Ureter (tissue), 1 donor: ENCODE results near the gene GNL2. TPM values are rescaled to one million over a fixed set of nuclear protein-coding genes. Genes with fewer than 3 reads are reported as not detected.
A peak's percentile ranks its signal among the peaks of the same experiment; 100 is the strongest.
"Not testable (repeated sequence)": the region's sequence is repeated elsewhere in the genome, so short reads cannot be mapped to it uniquely, and the experiment has no call there.

Source experiments
- DNase-seq: peaks from one replicate; pipeline ENCODE4 v3.0.0-alpha.2; 2020; ENCODE audit warnings: low spot score
- total RNA-seq: library from RNA; stranded (reverse); gene quantifications from one replicate; pipeline ENCODE4 v1.2.4, GENCODE V29; 2023
- donor health status: DM: yes; HTN: yes; CAD: no.

GNL2 gene
- total RNA-seq, 1 donor from 2014 or later = 46.4 TPM

DNA sequence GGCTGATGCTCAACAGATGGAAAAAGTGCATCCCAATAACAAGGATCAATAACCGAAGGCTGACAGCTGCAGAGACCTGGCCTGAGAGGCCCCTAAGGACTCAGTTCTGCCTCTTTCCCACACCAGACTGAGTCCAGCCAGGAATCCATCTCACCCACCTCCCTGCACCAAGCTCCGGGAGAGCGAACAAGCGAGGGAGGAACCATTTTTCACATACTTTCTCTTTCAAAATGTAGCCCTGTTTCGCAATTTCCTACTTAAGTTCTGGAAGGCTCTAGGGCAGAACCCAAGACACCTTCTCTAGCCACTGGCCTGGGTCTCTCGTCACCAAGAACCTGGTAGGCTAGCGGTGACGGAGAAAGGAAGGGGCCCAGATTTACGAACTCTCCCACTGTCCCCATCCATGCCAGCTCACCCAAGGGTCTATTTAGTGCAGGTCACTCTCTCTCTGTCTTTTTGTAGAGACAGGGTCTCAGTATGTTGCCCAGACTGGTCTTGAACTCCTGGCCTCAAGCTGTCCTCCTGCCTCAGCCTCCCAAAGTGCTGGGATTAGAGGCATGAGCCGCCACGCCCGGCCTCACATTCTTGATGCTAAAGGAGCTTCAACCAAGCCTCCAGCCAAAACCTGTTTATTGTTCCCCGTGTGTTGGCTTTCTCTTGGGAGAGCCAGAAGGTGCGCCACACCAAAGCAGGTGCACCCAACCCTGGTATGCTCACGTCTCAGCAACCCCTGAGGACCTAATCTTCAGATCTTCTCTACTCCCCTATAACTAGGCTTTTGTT, 10.9 kb upstream of the GNL2 start:
- DNase-seq = no peak

DNA sequence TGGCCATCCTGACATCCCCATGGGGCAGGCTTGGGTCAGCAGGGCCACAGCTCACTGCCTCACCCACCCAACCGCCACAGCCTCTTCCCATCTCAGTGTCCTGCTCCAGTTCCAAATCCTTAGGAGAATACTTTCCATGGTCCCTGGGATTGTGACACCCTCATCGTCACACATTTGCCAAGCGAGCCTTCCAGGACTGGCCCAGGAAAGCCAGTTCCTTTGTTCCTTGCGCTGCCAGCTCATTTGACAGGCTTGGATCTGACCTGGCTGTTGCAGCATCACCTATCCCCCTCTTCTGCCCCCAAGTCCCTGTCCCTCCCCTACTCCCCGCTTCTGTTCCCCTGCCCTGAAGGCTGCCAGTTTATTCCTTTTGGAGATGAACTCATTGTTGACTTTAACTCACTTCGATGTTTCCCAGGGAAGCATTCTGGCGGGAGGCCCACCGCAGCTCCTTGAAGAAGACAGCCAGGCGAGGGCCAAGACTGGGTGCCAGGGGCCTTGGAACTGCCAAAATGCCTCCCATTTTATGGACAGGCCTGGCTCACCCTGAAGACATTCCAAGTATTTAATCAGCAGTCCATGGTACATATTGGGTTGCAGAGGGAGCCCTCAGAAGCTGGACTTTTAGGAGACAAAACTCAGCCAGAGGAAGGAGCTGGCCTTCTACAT, 10.2 kb upstream of the GNL2 start:
- peak; percentile 56 for DNase-seq

DNA sequence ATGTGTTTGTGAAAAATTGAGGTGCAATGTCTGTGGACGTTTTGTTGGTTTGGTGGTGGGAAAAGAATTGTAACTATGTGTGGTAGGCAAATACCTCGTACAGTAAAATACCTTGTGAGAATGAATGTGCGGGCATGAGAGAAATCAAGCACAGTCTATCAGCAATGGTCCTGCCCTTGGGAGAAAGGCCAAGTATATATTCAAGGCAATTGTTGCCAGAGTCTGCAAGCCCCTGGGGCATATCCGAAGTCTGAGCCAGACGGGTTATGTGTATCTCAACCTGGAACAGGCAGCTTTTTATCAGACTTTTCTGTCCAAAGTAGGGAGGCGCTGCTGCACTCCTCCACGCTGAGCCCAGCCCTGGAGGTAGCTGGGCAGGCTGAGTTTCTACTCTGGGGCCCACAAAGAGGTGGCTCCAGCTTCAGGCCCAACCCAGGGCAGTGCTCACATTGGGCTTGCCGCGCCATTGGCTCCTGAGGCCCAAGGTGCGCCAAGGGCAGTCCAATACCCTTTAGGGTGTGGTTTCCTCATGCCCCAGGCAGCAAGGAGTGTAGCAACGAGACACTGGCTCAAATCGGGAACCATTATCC, 9.4 kb upstream of the GNL2 start:
- DNase-seq = no peak

DNA sequence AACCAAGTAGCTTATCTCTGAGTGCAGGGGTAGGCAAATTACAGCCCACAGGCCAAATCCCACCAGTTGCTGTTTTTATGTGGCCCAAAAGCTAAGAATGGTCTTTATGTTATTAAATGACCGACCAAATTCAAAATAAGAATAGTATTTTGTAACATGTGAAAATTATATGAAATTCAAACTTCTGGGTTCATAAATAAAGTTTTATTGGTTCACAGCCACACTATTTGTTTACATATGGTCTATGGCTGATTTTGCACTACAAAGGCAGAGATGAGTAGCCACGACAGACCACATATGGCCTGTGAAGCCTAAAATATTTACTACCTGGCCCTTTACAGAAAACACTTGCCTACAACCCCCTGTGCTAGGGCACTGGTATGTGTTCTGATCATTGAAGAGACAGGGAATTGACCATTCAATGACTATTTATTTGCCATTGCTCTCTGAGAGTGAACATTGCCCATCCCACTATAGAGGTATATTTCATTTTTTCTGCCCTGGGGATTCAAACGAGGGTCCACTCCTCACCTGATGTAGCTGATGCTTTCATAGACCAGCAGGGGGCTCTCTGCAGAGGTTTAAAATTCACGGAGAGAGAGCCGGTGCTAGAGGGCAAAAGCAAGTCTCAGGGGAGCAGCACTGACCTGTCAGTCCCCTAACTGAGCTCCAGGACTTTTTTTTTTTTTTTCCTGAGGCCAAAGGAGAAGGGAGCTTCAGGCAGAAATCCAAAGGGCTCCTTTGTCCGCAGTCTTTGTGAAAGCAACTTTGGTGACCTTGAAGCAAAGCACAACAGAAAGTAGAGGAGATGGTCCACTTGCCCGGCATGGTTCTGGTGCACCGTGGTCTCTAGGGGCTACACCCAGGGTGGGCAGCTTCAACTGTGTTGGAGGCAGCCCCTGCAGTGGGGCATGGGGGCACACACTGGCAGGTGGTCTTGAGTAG, 7.3 kb upstream of the GNL2 start:
- no peak for DNase-seq

DNA sequence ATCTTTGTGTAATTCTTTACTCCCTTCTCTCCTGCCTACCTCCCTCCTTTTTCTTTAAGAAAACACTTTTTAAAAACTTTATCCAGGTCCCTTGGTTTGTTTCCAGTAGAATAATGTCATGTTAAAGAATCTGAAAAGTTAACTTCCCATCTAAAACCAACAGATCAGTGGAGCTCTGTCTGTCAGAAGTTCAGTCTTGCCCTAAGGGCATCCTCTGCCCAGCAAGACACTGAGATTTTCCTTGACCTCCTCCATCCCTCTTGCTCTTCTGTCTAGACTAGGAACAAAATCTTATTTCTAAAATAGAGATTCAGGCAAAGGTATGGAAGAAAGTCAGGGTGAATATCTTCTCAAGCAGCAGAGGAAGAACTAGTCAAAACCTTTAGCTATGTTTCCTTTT, 5.7 kb upstream of the GNL2 start:
- no peak for DNase-seq

DNA sequence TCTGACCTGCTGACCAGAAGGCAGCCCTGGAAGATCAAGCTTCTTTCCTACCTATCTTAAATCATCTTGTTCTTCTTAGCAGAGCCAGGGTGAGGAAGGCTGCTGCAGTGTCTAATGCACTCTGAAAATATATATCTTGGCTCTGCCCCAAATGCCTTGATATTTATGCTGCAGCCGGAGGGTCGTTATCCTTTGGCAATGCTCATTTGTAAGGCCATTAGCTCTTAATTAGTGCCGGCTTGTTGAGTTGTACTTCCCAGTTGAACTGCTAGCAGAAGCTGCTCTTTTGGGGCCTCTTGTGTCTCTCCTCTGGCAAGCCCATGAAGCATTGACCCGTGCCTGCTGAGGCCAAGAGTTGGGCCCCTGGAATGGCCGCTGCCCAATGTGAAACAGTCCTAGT, 4.2 kb upstream of the GNL2 start:
- DNase-seq = no peak

DNA sequence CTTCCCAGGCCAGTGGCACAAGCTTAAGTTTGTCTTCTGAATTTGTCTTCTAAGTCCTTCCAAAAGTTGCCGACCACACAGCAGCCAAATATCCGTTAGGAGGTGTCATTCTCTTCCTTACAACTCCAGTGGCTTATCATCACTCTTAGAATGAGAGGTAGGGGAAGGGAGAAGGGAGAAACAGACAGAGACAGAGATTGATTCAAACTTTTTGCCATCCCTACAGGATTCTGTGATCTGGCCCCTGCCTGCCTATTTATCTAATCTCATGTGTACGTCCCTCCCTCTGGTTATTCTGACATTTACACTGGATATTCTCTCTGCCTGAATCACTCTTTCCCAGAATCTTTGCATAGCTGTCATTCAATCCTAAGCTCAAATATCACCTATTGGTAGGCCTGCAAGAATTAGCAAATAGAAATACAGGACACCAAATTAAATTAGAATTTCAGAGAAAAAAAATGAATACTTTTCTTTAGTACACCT, 488 bp upstream of the GNL2 start:
- no peak for DNase-seq

DNA sequence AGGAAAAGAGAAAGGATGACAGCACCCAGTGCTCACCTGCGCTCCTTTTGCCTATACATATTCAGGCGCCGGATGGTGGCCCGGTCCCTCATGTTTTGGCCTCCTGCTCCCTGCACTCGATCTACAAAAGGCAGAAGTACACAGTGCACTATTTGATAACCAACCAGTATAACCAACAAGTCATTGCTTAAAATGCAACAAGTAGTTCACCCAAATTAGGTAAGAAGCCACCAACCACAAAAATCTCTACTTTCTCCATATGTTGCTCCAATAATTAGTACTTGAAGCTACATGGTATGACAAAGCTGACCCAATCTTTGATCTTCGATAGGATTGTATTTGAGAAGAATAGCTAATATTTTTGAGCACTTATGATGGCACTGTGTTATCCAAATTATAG, 2.0 kb downstream of the GNL2 start:
- DNase-seq = no peak

DNA sequence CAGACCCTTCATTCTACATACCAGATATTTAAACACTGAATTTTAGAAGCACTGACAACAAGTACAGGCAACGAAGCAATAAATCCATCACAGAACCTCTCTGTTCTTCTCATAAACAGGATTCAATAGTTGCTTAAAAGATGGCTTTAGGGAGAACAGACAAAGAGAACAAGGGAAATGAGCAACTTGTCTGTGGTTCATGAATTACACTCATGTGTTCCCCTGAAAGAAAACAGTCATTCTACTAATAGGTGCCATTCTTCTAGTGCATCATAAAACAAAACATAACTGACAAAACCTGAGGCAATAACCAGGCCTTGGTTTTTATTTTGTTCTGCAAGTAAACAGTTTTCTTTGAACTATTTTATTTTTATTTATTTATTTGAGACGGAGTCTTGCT, 6.8 kb downstream of the GNL2 start:
- DNase-seq = no peak

DNA sequence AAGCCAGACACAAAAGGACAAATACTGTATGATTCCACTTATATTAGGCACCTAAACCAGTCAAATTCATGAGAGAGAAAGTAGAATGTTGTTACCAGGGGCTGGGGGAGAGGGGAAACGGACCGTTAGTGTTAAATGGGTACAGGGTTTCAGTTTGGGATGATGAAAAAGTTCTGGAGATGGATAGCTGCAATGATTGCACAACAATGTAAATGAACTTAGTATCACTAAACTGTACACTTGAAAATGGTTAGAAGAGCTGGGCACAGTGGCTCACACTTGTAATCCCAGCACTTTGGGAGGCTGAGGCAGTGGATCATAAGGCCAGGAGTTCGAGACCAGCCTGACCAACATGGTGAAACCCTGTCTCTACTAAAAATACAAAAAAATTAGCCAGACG, 11.2 kb downstream of the GNL2 start:
- not testable (repeated sequence) for DNase-seq

DNA sequence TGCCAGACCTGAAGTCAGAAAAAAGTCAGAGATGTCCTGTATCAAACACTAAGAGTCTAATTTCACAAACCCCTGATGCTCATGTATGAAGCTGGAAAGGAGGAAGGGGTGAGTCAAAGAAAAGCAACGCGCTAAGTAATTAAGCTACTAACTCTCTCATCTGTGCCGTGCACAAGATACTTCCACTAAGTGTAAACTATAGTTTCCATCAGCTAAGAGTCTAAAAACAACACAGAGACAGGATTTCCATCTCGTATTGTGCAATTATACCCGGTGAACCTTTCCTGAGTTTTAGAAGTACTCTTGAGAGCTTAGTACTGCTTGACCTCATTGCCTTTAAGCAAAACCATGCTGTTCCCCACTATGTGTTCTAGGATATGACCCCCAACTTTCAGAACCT, 20.0 kb downstream of the GNL2 start:
- no peak for DNase-seq

DNA sequence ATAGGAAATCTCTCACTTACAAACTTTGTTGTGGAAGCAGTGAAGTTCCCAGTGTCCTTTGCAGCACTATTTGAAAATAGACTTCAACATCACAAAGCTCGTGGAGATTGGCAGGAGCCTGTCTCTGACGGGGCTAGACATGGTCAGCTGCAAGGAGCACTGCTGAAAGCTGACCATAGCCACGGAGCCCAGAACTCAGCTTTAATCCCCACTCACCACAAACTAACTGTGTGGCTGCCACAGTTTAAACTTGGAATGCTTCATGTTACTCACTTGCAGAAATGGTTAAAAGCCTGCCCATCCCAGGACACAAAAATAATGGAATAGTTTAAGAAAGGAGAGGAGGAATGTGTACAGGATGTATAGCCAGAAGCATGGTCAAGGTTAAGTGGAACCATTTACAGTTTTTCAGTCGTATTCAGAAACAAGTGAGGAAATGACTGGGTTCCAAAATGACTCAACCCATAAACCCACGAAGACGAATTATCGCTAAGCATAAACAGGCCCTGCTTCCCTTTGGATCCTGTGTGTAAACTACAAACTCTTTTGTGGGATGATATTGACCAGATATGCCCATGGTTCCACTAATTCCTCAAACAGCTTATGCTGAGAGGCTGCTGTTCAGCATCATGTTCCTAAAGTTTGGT, 20.8 kb downstream of the GNL2 start:
- DNase-seq = no peak

DNA sequence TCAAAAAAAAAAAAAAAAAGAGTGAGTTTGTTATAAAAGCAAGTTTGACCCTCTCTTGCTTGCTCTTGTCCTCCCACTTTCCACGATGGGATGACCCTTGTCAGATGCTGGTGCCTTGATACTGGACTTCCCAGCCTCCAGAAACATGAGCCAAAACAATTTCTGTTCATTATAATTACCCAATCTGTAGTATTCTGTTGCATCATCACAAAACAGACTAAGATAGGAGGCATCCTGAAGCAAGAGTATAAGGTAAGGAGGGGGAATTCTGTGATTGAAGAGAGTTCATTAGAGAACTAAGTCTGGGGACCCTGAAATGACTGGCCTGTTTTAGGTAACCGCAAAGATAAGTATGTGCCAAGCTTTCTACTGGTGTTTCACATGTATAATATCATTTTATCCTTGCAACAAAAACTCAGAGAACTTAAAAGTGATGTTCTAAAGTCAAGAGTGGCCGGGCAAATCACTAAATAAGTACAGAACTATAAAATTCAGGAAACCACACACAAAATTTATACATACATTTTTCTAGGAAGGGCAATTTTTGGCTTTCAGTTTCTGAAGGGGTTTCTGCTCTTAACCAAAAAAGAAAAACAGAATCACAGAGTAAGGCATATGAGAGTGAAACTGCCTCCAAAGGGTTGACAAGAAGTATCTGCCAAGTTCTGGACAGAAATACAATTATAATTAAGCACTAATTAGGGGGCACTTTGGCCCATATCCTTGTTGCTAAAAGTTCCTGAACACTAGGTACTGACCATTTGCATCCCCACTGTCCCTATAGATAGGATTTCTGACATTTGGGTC, 25.0 kb downstream of the GNL2 start:
- DNase-seq = no peak

DNA sequence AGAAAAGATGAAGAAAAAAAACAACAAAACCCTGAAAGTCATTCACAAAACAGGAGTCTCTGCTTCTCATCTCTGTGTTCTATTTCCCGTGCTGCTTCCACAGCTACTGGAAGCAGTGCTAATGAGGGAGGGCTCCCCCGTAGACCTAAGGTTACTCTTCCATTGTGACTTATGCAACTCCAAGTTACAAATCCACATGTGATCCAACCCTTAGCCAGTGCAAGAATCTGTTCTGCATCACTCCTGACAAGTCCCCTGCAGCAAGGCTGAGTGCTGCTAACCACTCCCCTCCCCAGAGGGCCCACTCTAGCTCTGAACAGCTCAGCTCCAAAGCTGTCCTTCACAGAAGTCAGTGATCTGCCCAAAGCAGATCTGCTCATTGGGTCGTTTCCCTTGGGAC, 28.7 kb downstream of the GNL2 start:
- no peak for DNase-seq

DNA sequence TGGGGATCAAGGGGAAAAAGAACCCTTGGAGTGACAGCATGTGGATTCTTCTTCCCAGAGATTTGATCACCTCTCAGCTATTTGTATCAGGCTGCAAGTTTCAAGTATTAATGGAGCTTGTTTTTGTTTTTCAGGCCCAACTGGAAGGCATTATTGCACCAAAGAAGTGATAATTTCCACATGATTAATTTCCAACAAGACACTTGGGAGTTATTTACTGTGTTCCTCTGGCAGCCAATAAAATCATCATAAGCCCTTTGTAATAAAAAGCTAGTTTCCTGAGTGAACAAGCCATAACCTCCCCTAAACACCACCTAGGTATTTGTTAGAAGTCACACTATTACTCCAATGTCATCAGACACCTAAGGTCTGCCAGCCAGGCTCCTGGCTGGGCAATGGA, 30.8 kb downstream of the GNL2 start:
- no peak for DNase-seq

DNA sequence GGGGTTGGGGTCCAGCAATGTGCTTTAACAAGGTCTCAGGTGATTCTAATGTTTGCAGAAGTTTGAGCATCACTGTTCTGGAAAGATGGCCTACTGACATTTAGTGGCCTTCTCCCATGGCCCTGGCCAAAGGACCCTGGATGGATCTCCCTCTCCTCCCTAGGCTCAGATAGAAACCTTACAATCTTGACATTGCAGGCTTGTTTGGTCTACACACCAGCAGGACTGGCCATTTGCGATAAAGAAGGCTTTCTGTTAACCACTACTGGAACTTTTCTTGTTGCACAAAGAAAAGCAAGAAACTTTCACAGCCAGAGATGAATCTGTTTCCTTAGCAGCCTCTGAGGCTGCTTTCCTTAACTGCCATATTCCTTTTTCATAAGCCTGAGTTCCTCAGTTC, 32.8 kb downstream of the GNL2 start:
- DNase-seq = no peak

DNA sequence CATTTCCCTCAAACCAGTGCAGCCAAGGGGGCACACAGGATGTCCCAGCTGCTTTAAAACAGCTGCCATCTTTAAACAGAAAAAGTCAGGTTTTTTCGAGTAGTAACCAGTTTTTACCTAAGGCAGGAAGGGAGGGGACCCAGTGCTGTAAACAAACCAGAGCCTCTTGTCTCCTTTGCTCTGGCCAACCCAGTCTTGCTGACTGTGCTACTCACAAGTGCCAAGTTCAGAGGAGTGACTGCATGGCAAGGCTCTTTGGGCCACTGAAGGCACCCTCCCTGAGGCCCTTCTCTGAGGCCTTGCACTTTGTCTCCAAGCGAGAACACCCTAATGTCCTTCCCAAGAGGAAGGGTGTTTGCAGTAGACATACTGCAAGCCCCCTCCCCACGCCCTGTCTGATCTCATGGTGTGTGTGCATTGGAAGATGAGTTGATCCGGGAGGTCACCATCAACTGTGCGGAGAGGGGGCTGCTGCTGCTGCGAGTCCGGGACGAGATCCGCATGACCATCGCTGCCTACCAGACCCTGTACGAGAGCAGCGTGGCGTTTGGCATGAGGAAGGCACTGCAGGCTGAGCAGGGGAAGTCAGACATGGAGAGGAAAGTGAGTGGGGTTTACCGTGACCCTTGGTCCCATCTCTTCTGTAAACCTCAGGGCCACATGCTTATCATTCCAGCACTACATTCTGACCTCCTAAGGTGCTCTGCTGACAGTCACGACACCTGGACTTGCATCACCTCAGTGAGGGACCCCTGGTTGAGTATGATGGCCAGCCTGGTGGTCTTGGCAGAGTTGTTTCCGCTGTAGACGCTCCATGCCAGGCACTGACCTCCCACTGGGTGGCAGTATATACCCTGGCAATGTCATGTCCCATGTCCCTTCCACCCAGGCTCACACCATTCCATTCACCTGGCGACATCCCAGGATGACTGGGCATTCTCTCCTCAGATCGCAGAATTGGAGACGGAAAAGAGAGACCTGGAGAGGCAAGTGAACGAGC, 34.3 kb downstream of the GNL2 start:
- no peak for DNase-seq

DNA sequence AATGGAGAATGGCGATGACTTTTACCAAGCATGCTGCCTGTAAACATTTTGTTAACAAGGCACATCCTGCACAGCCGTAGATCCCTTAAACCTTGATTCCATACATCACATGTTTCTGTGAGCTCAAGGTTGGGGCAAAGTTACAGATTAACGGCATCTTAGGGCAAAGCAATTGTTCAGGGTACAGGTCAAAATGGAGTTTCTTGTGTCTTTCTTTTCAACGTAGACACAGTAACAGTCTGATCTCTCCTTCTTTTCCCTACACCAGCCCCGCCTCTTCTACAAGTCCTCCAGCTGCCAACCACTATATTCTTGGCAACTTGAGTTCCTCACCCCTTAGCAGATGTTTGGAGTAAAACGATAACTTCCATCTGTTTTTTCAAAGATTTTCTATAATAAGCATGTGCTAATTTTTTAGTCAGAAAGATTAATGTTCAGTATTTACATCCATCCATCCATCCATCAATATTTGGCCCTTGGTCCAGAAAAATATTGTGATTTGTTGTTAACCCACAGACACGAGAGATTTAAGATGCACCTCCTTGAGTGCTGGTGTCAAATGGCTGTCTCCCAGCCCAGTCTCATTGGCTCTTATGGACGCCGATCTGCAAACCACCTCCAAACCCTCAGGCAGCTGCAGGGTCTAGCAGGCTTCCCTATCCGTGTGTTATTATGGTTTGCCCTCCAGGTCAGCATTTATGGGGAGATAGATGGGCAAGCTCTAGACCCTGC, 35.2 kb downstream of the GNL2 start:
- no peak for DNase-seq

DNA sequence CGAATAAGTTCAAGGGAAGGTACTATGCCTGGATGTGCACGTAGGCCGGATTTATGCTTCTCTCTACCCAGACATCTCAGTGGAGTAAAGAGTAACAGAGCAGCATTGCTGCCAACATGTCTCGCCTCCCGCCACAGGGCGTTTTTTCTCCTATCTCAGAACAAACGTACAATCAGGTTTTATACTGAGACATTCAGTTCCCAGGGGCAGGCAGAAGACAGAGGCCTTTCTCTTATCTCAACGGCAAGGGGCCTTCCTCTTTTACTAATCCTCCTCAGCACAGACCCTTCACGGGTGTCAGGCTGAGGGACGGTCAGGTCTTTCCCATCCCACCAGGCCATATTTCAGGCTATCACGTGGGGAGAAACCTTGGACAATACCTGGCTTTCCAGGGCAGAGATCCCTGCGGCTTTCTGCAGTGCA, 35.8 kb downstream of the GNL2 start:
- DNase-seq = not testable (repeated sequence)
